ENCODE results near the gene CCDC27.

DNA sequence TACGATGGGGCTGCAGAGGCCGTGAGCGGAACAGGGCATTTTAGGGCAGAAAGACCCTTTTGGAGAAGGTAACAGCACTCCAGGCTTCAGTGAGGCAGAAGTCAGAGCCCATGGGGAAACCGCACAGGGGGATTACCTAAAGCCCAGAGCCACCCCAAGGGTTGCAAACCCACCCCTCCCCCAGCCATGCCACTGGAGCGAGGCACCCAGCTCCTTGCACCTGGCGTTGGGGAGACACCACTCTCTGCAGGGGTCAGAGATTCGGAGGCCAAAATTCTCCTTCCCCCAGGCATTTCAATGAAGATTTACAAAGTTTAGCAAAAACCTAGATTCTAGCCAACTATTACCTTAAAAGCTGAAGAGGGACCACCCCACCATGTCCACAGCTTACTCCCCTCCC, 38.4 kb upstream of the CCDC27 start:
- TF ChIP-seq, protein P1, sequence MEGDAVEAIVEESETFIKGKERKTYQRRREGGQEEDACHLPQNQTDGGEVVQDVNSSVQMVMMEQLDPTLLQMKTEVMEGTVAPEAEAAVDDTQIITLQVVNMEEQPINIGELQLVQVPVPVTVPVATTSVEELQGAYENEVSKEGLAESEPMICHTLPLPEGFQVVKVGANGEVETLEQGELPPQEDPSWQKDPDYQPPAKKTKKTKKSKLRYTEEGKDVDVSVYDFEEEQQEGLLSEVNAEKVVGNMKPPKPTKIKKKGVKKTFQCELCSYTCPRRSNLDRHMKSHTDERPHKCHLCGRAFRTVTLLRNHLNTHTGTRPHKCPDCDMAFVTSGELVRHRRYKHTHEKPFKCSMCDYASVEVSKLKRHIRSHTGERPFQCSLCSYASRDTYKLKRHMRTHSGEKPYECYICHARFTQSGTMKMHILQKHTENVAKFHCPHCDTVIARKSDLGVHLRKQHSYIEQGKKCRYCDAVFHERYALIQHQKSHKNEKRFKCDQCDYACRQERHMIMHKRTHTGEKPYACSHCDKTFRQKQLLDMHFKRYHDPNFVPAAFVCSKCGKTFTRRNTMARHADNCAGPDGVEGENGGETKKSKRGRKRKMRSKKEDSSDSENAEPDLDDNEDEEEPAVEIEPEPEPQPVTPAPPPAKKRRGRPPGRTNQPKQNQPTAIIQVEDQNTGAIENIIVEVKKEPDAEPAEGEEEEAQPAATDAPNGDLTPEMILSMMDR (IDR thresholded peaks at IDR 0.05; ENCODE audit: insufficient read depth, low read depth, low read length), result no peak
- no peak for TF ChIP-seq EZH2 (IDR thresholded peaks at IDR 0.05; ENCODE audit: insufficient read depth, low read length)
